ENCODE data around the gene LCN2.
"Not testable (repeated sequence)": the region's sequence is repeated elsewhere in the genome, so short reads cannot be mapped to it uniquely, and the experiment has no call there.

LCN2 gene

DNA sequence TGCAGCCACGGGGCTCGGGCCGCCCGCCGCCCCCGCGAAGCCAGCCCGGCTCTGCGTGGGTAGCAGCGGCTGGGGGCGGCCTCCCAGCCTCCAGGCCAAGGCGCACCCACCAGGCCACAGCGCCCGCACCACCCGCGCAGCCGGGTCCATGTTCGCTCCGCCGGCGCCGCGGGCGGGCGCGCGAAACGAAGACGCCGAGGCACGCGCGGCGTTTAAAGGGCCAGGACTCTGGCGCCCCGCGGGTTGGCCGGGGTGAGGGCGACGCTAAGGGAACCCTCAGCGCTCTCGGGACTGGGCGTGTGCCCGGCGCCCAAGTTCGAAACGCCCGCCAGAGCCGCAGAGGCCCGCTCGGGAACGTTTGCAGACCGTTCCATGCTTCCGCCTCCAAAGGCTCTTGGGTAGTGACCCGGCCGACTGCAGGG, 21.7 kb upstream of the LCN2 start, which contains the start of gene PTGES2:
TSS of gene PTGES2 (minus strand) at position 162 of the 422 bp plus-strand sequence. CDS start at position 150, 12 bp downstream.
- no peak for DNase-seq (ENCODE audit: low read depth, low spot score)
- H3K27ac ChIP-seq = peak within 1 kb of the TSS; percentile 93

GRCh38 chr9:128127990-128128835, 21.0 kb upstream of the LCN2 start:
- peak overlapping the region; percentile 93 for H3K27ac ChIP-seq
- DNase-seq (ENCODE audit: low read depth, low spot score) = peak; percentile 63

- H3K27ac ChIP-seq = peak overlapping the region; percentile 93
- DNase-seq (ENCODE audit: low read depth, low spot score) = no peak
Measured at GRCh38 chr9:128128836-128129590, 20.2 kb upstream of the LCN2 start.

GRCh38 chr9:128129976-128130590, 19.2 kb upstream of the LCN2 start:
- DNase-seq (ENCODE audit: low read depth, low spot score); H3K27ac ChIP-seq: not testable (repeated sequence)

DNA sequence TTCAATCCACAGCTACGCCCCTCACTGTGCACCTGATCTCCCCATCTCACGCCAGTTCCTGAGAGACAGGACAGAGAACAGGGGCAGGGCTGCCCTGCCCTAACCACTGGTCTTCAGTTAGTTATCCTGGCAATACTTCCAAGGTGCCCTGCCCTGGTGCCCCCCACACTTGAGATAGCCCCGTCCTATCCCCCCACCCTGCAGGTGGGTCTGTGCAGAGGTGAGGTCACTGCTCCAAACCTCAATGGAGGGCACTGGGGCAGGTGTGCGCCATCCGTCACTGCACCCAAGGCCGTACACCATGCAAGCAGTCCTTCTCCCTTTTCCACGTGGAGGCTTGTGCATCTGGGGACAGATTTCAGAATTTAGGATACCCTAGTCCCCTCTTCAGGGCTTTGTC, 18.6 kb upstream of the LCN2 start:
- H3K27ac ChIP-seq; DNase-seq (ENCODE audit: low read depth, low spot score): not testable (repeated sequence)

DNA sequence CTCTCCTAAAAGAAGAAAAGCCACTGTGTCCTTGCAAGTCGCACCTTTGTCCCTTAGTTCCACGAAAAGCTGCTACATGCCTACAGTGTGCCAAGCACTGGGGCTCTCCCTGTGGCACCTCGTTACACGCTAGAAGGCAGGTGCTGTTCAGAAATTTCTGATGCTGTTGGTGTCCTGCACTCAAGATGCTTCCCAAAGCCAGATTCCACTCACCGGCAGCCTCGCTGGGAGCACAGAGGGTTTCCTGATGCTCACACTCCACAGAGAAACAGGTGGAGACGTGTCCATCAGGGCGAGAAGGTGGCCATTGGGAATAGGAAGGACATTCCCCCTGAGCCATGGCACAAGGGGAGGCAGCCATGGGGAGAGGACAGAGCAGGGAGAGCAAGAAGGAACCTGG, 17.9 kb upstream of the LCN2 start:
- not testable (repeated sequence) for H3K27ac ChIP-seq; DNase-seq (ENCODE audit: low read depth, low spot score)

DNA sequence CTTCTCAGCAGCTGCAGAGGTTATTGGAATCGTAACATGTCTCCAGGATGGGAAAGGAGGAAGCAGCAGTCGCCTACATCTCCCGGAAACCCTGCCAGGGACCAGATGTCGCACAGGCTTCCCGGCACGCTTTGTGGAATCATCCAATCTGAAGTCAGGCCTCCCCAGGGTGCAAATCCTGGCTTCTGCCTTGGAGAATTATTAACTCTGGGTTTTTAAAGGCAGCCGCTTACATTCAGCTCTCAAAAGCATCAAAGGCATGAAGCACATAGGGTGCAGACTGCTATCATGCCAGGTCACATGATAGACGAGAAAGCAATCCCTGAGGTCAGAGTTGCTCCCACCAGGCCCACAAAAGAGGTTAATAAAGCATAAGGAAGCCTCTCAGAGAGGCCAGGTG, 17.1 kb upstream of the LCN2 start:
- DNase-seq (ENCODE audit: low read depth, low spot score) = not testable (repeated sequence)

DNA sequence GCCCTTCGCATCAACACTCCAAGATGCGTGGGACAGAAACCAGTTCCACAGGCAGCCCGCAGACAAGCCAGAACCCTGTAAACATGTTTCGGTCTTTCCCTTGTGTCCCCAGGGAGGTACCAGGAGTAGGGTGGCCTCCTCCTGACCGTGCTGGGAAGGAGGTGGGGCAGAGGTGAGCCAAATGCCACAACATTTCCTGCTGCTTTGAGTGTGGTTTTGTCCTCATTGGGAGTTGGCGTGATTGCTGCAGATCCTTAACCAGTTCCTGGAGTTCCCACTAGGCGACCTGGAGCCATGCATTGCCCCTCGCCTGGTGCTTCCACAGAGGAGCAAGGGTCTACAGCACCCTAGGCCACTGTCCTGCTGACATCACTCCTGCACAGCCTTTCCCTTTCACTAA, 13.7 kb upstream of the LCN2 start:
- not testable (repeated sequence) for DNase-seq (ENCODE audit: low read depth, low spot score); H3K27ac ChIP-seq

More for the DNA sequence above, 17.1 kb upstream of the LCN2 start:
- H3K27ac ChIP-seq = not testable (repeated sequence)

DNA sequence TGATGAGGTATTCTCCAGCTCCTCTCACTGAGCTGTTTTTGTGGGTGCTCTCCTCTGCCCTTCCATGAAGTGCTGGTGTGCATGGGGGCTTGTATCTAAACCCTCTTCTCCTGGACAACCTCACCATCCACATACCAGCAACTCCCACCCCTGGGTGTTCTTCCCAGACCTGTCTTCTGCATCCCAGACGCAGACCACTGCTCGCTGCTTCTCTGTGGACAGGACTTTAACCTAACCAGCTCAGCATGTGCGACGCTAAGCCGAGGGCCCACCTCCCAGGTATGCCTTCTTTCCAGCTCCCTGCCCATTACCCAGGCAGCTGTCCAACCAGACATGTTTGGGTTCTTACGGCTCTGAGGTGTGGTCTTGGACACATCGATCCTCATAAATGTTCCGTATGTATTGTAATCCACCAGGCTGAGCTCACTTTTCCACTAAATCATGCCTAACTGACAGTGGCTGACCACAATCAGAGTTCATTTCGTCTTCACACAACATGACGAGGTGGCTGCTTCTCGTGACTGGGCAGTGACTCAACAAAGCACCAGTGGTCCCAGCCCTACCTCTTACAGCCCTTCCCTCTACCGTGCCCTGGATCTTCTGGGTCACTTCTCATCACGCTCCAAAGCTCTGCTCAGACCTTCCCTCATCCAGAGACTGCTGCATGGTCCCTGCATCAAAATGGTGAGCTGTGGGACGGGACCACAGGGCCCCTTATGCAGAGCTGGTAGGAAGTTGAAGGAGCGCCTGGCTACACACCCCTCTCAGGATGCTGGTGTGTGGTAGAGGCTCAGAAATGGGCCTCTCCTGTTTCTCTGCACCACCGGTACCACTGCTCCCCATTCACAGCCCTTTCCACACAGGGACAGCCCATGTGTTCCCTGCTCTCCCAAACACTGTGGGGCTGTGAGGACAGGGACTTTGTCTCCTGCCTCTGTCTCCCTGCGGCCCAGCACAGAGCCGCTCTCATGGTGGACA, 12.1 kb upstream of the LCN2 start:
- peak overlapping the region; percentile 58 for H3K27ac ChIP-seq
- DNase-seq (ENCODE audit: low read depth, low spot score) = peak; percentile 76

GRCh38 chr9:128138001-128138400, 11.3 kb upstream of the LCN2 start:
- peak overlapping the region; percentile 58 for H3K27ac ChIP-seq
- no peak for DNase-seq (ENCODE audit: low read depth, low spot score)

DNA sequence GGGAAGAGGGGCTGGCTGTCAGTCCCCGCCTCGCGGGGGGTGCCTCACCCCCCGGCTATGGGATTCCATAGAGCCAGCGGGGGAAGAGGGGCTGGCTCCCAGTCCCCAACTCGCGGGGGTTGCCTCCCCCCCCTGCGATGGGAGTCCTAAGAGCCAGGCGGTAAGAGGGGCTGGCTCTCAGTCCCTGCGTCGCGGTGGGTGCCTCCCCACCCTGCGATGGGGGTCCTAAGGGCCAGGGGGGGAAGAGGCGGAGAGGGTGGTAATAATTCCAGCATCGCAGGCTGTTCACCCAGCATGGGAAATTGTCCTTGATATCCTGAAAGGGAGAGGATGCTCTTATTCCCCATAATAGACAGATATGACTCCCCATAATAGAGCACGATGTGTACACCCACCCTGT, 9.6 kb upstream of the LCN2 start:
- DNase-seq (ENCODE audit: low read depth, low spot score) = no peak
- H3K27ac ChIP-seq = no peak overlapping the region

DNA sequence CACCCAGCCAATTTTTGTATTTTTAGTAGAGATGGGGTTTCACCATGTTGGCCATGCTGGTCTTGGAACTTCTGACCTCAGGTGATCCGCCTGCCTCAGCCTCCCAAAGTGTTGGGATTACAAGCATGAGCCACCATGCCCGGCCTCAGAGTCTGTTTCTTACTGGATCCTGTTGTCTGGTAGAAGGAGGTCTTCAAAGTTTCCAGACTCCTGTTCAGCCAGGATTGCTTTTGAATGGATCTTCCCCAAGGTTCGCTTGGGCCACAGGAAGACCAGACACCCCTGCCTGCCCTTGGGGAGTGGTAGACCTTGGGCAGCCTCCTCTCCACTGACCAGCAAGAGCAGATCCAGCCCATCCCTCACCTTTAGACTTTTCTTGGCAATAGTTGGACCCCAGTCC, 7.6 kb upstream of the LCN2 start:
- no peak for DNase-seq (ENCODE audit: low read depth, low spot score)
- H3K27ac ChIP-seq = peak overlapping the region; percentile 27

DNA sequence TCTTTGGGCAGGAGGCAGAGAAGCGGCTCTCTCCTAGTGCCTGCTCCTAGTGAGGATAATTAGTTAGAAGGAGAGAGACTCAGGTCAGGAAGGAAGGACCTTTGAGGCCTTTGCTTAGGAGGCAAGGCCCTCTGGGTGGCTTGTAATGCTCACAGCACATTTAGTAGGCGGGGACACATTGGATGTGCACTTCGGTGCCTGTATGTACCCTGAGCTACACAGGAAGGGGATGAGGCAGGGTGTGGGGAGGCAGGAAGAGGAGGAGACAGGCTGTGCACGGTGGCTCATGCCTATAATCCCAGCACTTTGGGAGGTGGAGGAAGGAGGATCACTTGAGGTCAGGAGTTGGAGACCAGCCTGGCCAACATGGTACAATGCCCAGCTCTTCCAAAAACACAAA, 7.2 kb upstream of the LCN2 start:
- H3K27ac ChIP-seq = peak overlapping the region; percentile 27
- DNase-seq (ENCODE audit: low read depth, low spot score) = no peak

DNA sequence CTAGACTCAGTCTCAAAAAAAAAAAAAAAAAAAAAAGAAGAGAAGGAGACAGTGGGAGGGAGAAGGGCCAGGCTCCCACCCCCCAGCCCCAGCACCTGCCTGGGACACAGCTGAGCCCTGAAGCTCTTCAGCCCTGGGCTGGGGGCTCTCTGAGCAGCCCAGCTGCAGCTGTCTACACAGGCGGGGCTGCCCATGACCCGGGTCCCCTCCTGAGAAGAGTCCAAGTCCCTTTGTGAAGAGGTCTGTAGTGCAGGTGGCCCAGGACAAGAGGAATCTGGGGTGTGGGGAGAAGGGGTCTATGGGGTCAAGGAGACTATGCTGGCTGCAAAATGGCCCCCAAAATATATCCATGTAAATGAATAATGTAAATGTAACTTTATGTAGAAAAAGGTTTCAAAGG, 6.7 kb upstream of the LCN2 start:
- DNase-seq (ENCODE audit: low read depth, low spot score) = no peak
- peak overlapping the region; percentile 95 for H3K27ac ChIP-seq

DNA sequence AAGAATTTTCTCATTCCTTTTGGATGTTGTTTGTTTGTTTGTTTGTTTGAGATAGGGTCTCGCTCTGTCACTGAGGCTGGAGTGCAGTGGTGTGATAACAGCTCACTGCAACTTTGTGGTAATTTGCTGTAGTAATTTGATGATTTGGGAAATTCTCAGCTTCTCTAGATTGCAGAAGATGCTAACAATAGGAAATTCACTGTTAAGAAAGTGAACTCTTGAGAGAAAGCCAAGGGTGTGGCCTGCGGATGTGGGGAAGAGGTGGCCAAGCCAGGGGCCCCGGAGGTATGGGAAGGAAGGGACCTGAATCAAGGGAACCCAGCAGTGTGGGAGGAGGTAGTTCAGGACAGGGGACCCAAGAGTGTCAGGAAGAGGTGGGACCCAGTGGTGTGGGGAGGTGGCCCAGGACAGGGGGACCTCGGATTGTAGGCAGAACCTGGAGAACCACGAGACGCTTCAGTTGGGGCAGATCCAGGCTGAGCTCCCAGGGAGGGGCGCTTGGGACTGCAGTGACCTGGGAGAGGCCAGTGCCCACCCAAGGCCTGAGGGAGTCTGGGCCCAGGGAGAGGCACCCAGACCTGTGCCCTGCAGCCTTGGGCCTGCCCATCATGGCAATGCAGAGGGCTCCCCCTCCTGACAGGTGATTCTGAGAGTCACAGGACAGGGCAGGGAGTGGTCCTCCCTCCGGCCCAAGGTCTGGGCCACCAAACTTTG, 5.6 kb upstream of the LCN2 start:
- peak overlapping the region; percentile 95 for H3K27ac ChIP-seq
- no peak for DNase-seq (ENCODE audit: low read depth, low spot score)

DNA sequence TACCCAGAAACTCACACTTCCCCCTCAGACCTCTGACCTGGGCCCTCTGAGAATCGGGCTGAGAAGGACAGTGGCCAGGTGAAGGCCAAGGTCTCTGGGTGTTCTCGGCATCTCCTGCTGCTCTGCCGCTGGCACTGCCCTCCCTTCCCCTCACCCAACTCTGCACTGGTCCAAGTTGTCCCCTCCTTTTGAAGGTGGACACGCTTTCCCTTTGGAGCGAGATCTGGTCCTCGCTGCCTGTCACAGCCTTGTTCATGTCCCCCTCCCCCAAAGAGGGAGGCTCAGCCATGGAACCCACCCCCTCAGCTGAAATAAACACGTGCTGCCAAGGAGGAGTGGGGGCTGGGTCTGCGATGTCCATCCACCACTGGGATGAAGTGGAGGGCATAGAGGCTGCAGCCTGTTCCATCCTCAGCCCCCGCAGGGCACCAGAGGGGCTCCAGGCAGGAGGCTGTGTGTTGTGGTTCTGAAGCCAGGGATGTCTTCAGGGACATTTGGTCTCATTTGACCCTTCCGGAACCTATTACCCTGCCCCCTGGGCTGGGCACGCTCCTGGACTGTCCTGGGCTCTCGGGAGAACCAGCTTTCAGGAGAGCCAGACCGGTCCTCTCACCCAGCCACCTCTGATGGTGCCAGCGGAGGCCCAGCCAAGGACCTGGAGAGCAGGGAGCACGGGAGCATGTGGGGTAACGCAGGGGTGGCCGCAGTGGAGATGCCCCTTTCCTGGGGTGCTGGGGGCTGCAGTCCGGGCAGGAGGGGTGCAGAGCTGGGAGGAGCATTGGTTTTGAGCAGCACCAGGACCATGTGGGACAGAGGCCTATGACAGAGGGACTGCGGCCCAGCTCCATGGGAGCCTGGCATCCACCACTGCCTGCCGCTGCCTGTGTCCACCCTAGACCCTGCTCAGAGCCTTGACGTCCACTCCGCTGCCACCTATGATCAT, 4.7 kb upstream of the LCN2 start:
- no peak for DNase-seq (ENCODE audit: low read depth, low spot score)
- H3K27ac ChIP-seq = peak overlapping the region; percentile 95

- peak overlapping the region; percentile 95 for H3K27ac ChIP-seq
- peak; percentile 95 for DNase-seq (ENCODE audit: low read depth, low spot score)
Measured at GRCh38 chr9:128145536-128145935, 3.7 kb upstream of the LCN2 start.

- DNase-seq (ENCODE audit: low read depth, low spot score) = no peak
Measured at GRCh38 chr9:128145951-128146351, 3.3 kb upstream of the LCN2 start.

More at GRCh38 chr9:128145951-128146351, 3.3 kb upstream of the LCN2 start:
- peak overlapping the region; percentile 95 for H3K27ac ChIP-seq
